ENCODE data around the gene LPO. TPM values are rescaled to one million over a fixed set of nuclear protein-coding genes. Genes with fewer than 3 reads are reported as not detected.

LPO gene
- total RNA-seq, 1 experiment from 2014 or later = not detected

- DNase-seq (ENCODE audit: low spot score) = peak; percentile 82
Measured at GRCh38 chr17:58317421-58318064, 79.2 kb downstream of the LPO start.

- no peak for DNase-seq (ENCODE audit: low spot score)
Measured at GRCh38 chr17:58318065-58318481, 79.7 kb downstream of the LPO start.

Other genes with a start within 250 kb of the LPO start
- 501 and 612 TPM in 2 replicates for gene SRSF1, start 231.3 kb upstream of the LPO start, total RNA-seq (2014; rRNA removed; shearing (Covaris generic))
- gene DYNLL2, start 155.2 kb upstream of the LPO start, total RNA-seq (2014; rRNA removed; shearing (Covaris generic)) = 20.7 and 21.0 TPM in 2 replicates
- not detected in 2 replicates for gene OR4D1, start 90.2 kb upstream of the LPO start, total RNA-seq (2014; rRNA removed; shearing (Covaris generic))
- not detected in 2 replicates for gene OR4D2, start 71.6 kb upstream of the LPO start, total RNA-seq (2014; rRNA removed; shearing (Covaris generic))
- not detected in 2 replicates for gene EPX, start 45.9 kb upstream of the LPO start, total RNA-seq (2014; rRNA removed; shearing (Covaris generic))
- gene MKS1, start 19.3 kb upstream of the LPO start, total RNA-seq (2014; rRNA removed; shearing (Covaris generic)) = 10.3 and 16.1 TPM in 2 replicates
- gene MPO, start 42.4 kb downstream of the LPO start, total RNA-seq (2014; rRNA removed; shearing (Covaris generic)) = not detected in 2 replicates
- gene TSPOAP1, start 90.2 kb downstream of the LPO start, total RNA-seq (2014; rRNA removed; shearing (Covaris generic)) = not detected in 2 replicates
- gene SUPT4H1, start 113.6 kb downstream of the LPO start, total RNA-seq (2014; rRNA removed; shearing (Covaris generic)) = 76.1 and 161 TPM in 2 replicates
- not detected in 2 replicates for gene RNF43, start 178.9 kb downstream of the LPO start, total RNA-seq (2014; rRNA removed; shearing (Covaris generic))
- gene HSF5, start 249.8 kb downstream of the LPO start, total RNA-seq (2014; rRNA removed; shearing (Covaris generic)) = not detected in 2 replicates

All from A172 (cell line).